Measurements from ENCODE around the gene LCP1. TPM values are rescaled to one million over a fixed set of nuclear protein-coding genes. Genes with fewer than 3 reads are reported as not detected.

LCP1 gene
- total RNA-seq, 2 donors from 2014 or later: 8.6 to 31.7 TPM

- DNase-seq (ENCODE audit: low spot score): no peak
- H3K4me1 ChIP-seq: no peaks in the 10 kb centered on the region
- TF ChIP-seq, protein P1, sequence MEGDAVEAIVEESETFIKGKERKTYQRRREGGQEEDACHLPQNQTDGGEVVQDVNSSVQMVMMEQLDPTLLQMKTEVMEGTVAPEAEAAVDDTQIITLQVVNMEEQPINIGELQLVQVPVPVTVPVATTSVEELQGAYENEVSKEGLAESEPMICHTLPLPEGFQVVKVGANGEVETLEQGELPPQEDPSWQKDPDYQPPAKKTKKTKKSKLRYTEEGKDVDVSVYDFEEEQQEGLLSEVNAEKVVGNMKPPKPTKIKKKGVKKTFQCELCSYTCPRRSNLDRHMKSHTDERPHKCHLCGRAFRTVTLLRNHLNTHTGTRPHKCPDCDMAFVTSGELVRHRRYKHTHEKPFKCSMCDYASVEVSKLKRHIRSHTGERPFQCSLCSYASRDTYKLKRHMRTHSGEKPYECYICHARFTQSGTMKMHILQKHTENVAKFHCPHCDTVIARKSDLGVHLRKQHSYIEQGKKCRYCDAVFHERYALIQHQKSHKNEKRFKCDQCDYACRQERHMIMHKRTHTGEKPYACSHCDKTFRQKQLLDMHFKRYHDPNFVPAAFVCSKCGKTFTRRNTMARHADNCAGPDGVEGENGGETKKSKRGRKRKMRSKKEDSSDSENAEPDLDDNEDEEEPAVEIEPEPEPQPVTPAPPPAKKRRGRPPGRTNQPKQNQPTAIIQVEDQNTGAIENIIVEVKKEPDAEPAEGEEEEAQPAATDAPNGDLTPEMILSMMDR (IDR thresholded peaks at IDR 0.05): no peak
- H3K27me3 ChIP-seq: no peaks in the 10 kb centered on the region
- no peak overlapping the region for H3K4me3 ChIP-seq
- no peak overlapping the region for H3K27ac ChIP-seq
- no peaks in the 10 kb centered on the region for H3K36me3 ChIP-seq
- H3K9me3 ChIP-seq: no peaks in the 10 kb centered on the region
Observed at GRCh38 chr13:46106839-46107371, 75.1 kb downstream of the LCP1 start.

DNA sequence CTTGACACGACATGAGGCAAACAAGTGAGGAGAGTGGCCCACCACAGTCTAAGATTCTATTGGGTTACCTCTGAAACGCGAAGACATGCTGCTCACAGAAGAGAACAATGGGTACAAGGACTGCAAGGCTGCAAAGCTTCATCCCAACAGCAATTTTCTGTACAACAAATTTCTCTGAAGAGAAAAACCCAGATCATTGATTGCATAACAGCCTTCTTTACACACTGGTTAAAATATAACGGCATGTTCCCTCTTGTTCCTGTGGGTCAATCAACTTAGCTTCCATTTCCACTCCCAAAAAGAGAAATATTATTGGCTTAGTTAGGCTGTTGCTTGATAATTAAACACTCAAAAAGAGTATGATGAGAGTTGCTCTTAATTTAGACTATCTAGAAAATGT, 77.1 kb downstream of the LCP1 start, which contains the start of gene CPB2:
Gene CPB2, minus strand, starts transcription at position 166 of the 400 bp plus-strand sequence. Its CDS starts 24 bp downstream, at position 142.
- no peaks in the 10 kb centered on the region for H3K27me3 ChIP-seq
- no peaks in the 10 kb centered on the region for H3K9me3 ChIP-seq
- no peak within 1 kb of the TSS for H3K4me3 ChIP-seq
- no peaks in the 10 kb centered on the region for H3K36me3 ChIP-seq
- DNase-seq (ENCODE audit: low spot score): no peak
- TF ChIP-seq, protein P1 (IDR thresholded peaks at IDR 0.05): no peak
- H3K4me1 ChIP-seq: no peaks in the 10 kb centered on the region
- no peak within 1 kb of the TSS for H3K27ac ChIP-seq

DNA sequence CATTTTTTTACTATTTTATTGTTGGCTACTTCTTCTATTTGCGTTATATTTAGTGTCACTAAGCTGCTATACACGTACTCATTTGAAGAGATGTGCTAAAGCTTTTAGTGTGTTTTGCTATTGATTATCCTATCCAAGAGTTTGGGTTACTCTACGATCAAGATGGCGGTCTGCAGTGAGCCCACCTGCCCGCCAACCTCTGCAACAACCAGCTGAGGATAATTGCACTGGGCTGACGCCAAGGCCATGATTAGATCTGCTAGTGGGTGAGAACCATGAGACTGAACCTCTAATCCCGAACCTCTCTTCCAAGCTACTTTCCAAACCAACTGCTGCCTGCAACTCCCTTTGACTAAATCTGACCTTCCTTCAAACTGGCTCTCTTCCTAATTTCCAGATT, 78.9 kb downstream of the LCP1 start:
- Histone ChIP-seq H3K27ac (no peak overlapping the region), H3K4me1 (no peaks in the 10 kb centered on the region), H3K36me3 (no peaks in the 10 kb centered on the region), H3K9me3 (no peaks in the 10 kb centered on the region), H3K27me3 (no peaks in the 10 kb centered on the region), H3K4me3 (no peak overlapping the region)
- no peak for DNase-seq (ENCODE audit: low spot score)
- TF ChIP-seq, protein P1 (IDR thresholded peaks at IDR 0.05): no peak

DNA sequence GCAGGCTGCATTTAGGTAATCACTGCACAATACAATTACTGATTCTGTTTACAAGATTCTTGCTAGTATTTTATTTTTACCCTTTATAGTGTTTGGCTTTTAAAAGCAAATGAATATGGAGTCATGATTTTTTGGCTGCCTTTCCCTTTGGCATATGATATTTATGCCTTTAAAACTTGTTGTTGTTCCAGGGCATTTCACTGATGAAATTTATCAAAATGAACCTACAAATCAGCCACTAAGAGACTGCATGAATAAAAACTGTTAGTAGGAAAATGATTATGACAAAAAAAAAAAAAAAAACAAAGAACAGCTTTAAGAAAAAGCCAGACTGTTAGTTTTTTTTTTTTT, 79.7 kb downstream of the LCP1 start:
- no peak overlapping the region for H3K27ac ChIP-seq
- DNase-seq (ENCODE audit: low spot score): no peak
- H3K4me1 ChIP-seq: no peaks in the 10 kb centered on the region
- no peaks in the 10 kb centered on the region for H3K36me3 ChIP-seq
- no peaks in the 10 kb centered on the region for H3K27me3 ChIP-seq
- H3K9me3 ChIP-seq: no peaks in the 10 kb centered on the region
- H3K4me3 ChIP-seq: no peak overlapping the region
- TF ChIP-seq, protein P1 (IDR thresholded peaks at IDR 0.05): no peak

DNA sequence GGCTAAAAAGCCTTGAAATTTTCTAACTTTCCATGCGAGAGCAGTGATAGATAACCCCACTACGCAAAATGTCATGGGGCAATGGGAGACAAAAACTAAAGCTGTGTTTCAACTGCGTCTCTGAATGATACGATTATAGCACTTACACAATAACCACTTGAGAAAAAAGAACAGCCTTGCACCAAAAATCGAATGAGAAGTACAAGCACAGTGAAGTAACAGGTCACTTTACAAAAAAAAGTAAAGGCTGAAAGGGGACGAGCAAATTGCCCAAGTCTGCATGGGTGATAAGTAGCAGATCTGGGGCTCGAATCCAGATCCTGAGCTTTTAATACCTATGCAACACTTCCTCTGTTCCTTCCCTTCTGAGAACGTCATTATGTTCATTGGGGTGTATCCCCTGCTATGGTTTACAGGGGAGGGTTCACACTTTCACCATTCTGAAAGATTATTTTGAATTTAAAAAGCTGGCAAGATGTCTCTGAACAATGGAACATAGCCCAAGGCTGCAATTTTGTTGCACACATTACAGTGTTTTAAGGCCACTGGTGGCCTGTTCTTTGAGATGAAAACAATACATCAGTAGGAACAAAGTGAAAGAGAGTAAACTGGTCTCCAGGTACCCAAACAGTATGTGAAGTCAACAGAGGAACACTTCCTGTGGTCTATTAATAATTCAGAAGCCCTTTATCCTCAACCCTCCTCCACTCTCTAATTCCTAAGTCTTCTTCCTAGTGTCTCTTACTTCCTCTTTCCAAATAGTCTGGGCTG, 80.3 kb downstream of the LCP1 start:
- Histone ChIP-seq H3K27ac (no peak overlapping the region), H3K36me3 (no peaks in the 10 kb centered on the region), H3K4me1 (no peaks in the 10 kb centered on the region), H3K27me3 (no peaks in the 10 kb centered on the region), H3K4me3 (no peak overlapping the region), H3K9me3 (no peaks in the 10 kb centered on the region)
- TF ChIP-seq, protein P1 (IDR thresholded peaks at IDR 0.05): no peak
- DNase-seq (ENCODE audit: low spot score): no peak
